NCI-H524 treated with DMSO at 0.1 percent for 48 hours (cell line): ENCODE data around the gene KLC3.
"Not testable (repeated sequence)": the region's sequence is repeated elsewhere in the genome, so short reads cannot be mapped to it uniquely, and the experiment has no call there.

Experiments used
- DNase-seq: peaks from one replicate; lab custom pipeline; 2025; lab: John Stamatoyannopoulos, UW

The KLC3 gene

GRCh38 chr19:45320997-45321775 is 19.4 kb upstream of the KLC3 start:
- no peak for DNase-seq

- DNase-seq = no peak
These were observed 18.7 kb upstream of the KLC3 start for GRCh38 chr19:45321848-45322247.

DNA sequence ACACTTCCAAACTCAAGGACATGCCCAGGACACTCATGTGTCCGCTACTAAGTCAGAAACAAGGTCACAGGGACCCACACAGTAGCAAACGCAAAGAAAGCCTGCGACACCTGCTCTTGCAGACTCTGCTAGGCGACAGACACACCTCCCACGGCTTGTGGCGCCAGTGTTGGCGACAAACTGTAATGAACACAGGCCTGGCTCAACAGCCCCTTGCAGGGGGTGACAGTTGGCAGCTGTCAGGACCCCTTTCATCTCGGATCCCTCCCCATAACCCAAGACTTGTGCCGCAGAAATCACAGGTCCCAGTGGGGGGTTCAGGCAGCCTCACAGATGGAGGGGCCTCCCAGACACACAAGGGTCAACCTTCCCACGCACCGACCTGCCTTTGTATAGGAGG is 18.2 kb upstream of the KLC3 start:
- no peak for DNase-seq

GRCh38 chr19:45322744-45323281 is 17.7 kb upstream of the KLC3 start, which contains the start of gene CKM:
Gene CKM, minus strand, starts transcription at chr19:45322875. Its CDS starts 3,162 bp downstream, at chr19:45319713.
- no peak for DNase-seq

DNA sequence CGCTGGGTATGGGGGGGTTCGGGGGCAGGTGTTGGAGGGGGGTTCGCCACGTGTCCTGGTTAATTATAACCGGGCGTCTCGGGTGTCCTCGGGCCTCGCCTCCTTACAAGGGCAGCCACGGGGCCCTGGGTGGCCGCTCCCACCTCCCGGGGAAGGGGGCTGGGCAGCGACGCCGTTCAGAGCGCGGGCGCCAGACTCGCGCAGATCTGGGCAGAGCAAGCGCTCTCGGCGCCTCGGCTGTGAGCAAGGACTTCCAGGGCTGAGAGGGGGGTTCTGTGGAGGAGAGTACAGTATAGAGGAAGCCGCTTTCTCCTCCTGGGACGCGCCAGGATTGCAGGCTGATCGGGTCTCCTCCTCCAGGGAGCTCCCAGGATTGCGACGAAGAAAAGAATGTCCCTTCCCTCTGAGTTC is 16.9 kb upstream of the KLC3 start:
- no peak for DNase-seq

GRCh38 chr19:45324349-45324907 is 16.1 kb upstream of the KLC3 start:
- no peak for DNase-seq

- no peak for DNase-seq
These were observed 13.0 kb upstream of the KLC3 start for GRCh38 chr19:45327404-45328143.

- no peak for DNase-seq
These were observed 9.1 kb upstream of the KLC3 start for GRCh38 chr19:45331411-45331810.

GRCh38 chr19:45333609-45334303 is 6.8 kb upstream of the KLC3 start:
- DNase-seq = no peak

GRCh38 chr19:45334881-45335280 is 5.7 kb upstream of the KLC3 start:
- DNase-seq = not testable (repeated sequence)

- DNase-seq = no peak
These were observed 3.8 kb upstream of the KLC3 start for GRCh38 chr19:45336696-45337251.

DNA sequence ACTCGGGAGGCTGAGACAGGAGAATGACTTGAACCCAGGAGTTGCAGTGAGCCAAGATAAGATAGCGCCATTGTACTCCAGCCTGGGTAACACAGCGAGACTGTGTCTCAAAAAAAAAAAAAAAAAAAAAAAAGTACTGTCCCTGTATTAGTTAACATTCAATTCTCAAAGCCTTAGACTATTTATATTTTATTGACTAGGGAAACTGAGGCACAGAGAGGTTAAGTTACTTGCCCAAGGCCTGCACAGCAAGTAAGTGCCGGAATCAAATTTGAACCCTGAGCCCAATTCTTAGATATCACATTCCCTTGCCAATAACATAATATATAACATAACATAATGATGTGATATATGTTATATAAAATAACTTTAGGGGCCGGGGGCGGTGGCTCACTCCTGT is 921 bp upstream of the KLC3 start:
- no peak for DNase-seq

DNA sequence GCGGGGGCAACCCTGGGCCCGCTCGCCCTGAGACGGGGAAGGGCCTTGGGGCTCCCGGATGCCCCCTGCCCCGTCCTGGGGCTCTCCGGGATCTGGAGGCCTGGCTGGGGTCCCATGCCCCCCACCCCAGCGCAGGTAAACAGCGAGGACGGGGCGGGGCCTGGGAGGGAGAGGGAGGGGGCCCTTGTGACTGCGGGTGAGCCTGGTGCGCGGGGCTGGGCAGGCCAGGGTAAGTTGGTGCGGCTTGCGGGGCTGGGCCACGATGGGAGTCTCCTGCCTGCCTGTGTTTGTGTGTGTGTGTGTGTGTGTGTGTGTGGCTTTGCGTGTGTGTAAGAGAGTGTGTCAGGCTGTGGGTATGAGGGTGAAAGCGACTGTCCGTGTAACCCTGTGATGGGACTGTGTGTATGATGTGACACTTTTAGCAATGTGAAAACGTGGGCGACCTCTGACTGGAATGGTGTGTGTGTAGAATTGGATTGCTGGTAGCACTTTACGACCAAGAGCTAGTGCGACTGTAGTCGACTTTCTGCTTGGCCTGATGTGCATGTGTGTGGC is 426 bp downstream of the KLC3 start:
- no peak for DNase-seq

- DNase-seq = no peak
These were observed 2.4 kb downstream of the KLC3 start for GRCh38 chr19:45342911-45343310.

DNA sequence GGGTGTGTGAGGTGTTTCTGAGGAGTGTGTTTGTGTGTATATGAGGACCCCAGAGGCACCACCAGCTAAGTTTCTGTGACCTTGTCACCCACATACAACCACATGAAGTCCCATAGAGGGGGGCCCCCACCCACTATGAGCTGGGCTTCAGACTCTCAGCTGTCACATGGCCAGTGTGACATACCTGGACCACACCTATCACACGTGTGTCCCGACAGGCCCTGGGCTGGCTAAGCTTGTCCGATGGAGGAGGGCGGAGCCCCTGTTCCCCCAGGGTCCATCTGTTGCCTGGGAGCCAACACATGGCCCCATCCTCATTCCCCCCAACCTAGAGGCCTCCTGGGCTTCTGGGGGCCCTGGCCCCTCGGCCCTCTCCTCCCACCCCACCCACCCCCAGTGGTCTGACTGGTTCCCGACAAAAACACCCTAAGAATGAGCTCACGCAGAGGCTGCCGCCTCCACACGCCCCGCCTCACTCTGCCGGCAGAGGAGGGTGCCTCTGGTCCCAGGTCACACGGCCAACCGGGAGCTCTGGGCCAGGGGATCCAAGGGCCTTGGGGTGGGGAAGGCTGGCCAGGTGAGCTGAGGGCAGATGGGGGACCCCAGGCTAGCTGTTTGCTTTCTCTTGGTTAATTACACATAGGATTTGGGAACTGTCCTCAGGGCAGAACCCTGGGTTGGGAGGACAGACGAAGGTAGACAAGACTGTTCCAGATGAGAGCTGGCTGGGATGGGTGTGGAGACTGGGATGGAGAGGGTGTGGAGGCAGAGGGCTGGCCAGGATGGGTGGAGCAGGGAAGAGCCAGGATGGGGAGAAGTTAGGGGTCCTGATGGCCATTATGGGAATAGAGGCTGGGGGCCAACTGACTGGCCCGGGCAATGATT is 4.3 kb downstream of the KLC3 start:
- no peak for DNase-seq

GRCh38 chr19:45345506-45345860 is 4.9 kb downstream of the KLC3 start:
- no peak for DNase-seq

DNA sequence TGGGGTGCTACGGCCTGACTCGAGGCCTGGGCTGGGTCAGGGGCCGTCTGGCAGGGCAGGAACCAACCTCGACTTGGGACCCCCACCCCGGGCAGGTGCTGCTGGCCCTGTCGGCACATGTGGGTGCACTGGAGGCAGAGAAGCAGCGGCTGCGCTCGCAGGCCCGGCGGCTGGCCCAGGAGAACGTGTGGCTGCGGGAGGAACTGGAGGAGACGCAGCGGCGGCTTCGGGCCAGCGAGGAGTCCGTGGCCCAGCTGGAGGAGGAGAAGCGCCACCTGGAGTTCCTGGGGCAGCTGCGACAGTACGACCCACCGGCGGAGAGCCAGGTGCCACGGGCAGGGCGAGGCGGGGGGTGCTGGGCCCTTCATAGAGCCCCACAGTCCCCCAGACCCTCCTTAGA is 5.9 kb downstream of the KLC3 start:
- no peak for DNase-seq

DNA sequence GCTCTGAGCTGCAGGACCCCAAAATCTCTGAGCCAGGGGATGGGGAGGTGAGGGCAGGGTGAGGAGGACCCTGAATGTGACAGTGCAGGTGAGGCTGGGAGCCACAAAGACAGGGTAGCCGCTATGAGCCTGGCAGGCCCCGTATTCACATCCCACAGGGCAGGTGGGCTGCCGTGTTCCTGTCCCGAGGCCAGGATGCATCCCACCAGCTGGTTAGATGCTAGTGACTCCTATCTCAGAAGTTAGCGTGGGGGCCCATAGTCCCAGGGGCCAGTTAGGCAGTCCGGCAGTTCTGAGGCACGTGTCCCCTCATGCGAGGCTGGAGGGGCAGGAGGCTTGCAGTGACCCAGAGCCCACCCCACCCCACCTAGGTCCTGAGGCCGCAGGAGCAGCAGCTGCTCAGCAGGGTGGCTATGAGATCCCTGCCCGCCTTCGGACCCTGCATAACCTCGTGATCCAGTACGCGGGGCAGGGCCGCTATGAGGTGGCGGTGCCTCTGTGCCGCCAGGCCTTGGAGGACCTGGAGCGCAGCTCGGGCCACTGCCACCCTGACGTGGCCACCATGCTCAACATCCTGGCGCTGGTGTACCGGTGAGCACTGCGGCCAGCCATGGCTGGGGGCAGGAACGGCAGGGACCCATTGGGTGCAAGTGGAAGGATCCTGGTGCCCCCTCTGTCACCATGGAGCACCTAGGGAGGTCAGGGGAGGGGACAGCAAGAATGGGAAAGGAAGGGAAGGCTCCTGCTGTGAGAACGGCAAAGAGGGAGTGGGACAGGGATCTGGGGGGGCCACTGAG is 7.2 kb downstream of the KLC3 start:
- no peak for DNase-seq

GRCh38 chr19:45348367-45349125 is 8.0 kb downstream of the KLC3 start:
- no peak for DNase-seq
